HFFc6 (cell line): Measurements from ENCODE around the gene TSKS. TPM values are rescaled to one million over a fixed set of nuclear protein-coding genes. Genes with fewer than 3 reads are reported as not detected.

Experiments used
- DNase-seq: peaks from one replicate; pipeline ENCODE4 v3.0.0-alpha.2; 2018
- H3K27ac Mint-ChIP-seq: 2 replicates; pipeline ENCODE4 v1.8.0; 2020; ENCODE audit warnings: mild to moderate bottlenecking, mixed read lengths
- H3K27me3 Mint-ChIP-seq: 2 replicates; pipeline ENCODE4 v1.8.0; 2021; ENCODE audit warnings: mild to moderate bottlenecking, moderate library complexity, mixed read lengths; ENCODE audit not compliant: insufficient read depth
- H3K36me3 Mint-ChIP-seq: 2 replicates; pipeline ENCODE4 v1.8.0; 2021; ENCODE audit warnings: low read depth, mixed read lengths
- H3K4me1 Mint-ChIP-seq: 2 replicates; pipeline ENCODE4 v1.8.0; 2020; ENCODE audit warnings: low read depth, mixed read lengths
- H3K4me3 Mint-ChIP-seq: 2 replicates; pipeline ENCODE4 v1.8.0; 2020; ENCODE audit warnings: mild to moderate bottlenecking, moderate library complexity, mixed read lengths
- H3K9me3 Mint-ChIP-seq: 2 replicates; pipeline ENCODE4 v1.8.0; 2020; ENCODE audit warnings: mild to moderate bottlenecking, mixed read lengths
- CTCF ChIP-seq: fragments of 200-600 bp; sonication (generic); IDR thresholded peaks from 2 replicates; pipeline ENCODE4 v1.5.0; 2021; ENCODE audit warnings: antibody characterized with exemption, mild to moderate bottlenecking
- total RNA-seq, 6 experiments: library from RNA; stranded (reverse); fragmentation: NEBNext Ultra II Directional; extraction: Animal tissue kit (Norgen Biotek cat#: 25700); gene quantifications; 2 replicates in 1 of 6; 3 replicates in 5 of 6; pipeline ENCODE4 v1.2.3, GENCODE V29; 2021

Gene TSKS
- total RNA-seq, 6 experiments from 2014 or later: not detected

GRCh38 chr19:49792829-49793560, 29.9 kb upstream of the TSKS start:
- H3K36me3 Mint-ChIP-seq: peaks cover 31% of the 10 kb centered on the region
- DNase-seq: no peak
- TF ChIP-seq CTCF: no peak
- H3K4me1 Mint-ChIP-seq: peaks cover 7% of the 10 kb centered on the region
- H3K27me3 Mint-ChIP-seq: peaks cover 2% of the 10 kb centered on the region
- no peaks in the 10 kb centered on the region for H3K9me3 Mint-ChIP-seq
- H3K4me3 Mint-ChIP-seq: no peak overlapping the region
- H3K27ac Mint-ChIP-seq: peak overlapping the region; percentile 74

- Mint-ChIP-seq H3K4me1 (peaks cover 7% of the 10 kb centered on the region), H3K27me3 (peaks cover 2% of the 10 kb centered on the region), H3K27ac (no peak overlapping the region), H3K9me3 (no peaks in the 10 kb centered on the region), H3K36me3 (peaks cover 31% of the 10 kb centered on the region), H3K4me3 (no peak overlapping the region)
- TF ChIP-seq CTCF: no peak
- no peak for DNase-seq
Observed at GRCh38 chr19:49791776-49792445, 28.8 kb upstream of the TSKS start.

- peaks cover 33% of the 10 kb centered on the region for H3K36me3 Mint-ChIP-seq
- H3K4me3 Mint-ChIP-seq: no peak overlapping the region
- no peaks in the 10 kb centered on the region for H3K9me3 Mint-ChIP-seq
- H3K27ac Mint-ChIP-seq: no peak overlapping the region
- H3K27me3 Mint-ChIP-seq: peaks cover 2% of the 10 kb centered on the region
- no peak for DNase-seq
- H3K4me1 Mint-ChIP-seq: peaks cover 18% of the 10 kb centered on the region
- TF ChIP-seq CTCF: no peak
Observed at GRCh38 chr19:49790866-49791265, 27.8 kb upstream of the TSKS start.

GRCh38 chr19:49788857-49789256, 25.8 kb upstream of the TSKS start:
- DNase-seq: no peak
- TF ChIP-seq CTCF: no peak
- Mint-ChIP-seq H3K4me1 (peaks cover 27% of the 10 kb centered on the region), H3K27me3 (peaks cover 2% of the 10 kb centered on the region), H3K27ac (no peak overlapping the region), H3K36me3 (peaks cover 39% of the 10 kb centered on the region), H3K4me3 (no peak overlapping the region), H3K9me3 (no peaks in the 10 kb centered on the region)

- Mint-ChIP-seq H3K27me3 (peaks cover 2% of the 10 kb centered on the region), H3K9me3 (no peaks in the 10 kb centered on the region), H3K36me3 (peaks cover 44% of the 10 kb centered on the region), H3K4me3 (no peak overlapping the region), H3K27ac (no peak overlapping the region), H3K4me1 (peaks cover 20% of the 10 kb centered on the region)
- TF ChIP-seq CTCF: no peak
- DNase-seq: no peak
Observed at GRCh38 chr19:49787746-49788145, 24.6 kb upstream of the TSKS start.
